Gastrocnemius medialis (tissue), 4 donors: ENCODE data around the gene PURA. TPM values are rescaled to one million over a fixed set of nuclear protein-coding genes. Genes with fewer than 3 reads are reported as not detected.

Experiments
- ATAC-seq, 2 donors: fragments of 150-250 bp; one replicate each; pipeline ENCODE4 v1.9.1; 2016
- DNase-seq, 2 donors: peaks; one replicate each; pipeline ENCODE4 v3.0.0-alpha.2; 2019
- H3K27ac ChIP-seq, 4 donors: fragments of 200-600 bp; sonication (generic); 1 replicate in 1 of 4; 2 replicates in 3 of 4; pipeline ENCODE4 v1.5.1; 2016 to 2018; ENCODE audit warnings: mild to moderate bottlenecking in 2 of 4, moderate library complexity in 1 of 4
- H3K27me3 ChIP-seq, 3 donors: fragments of 200-600 bp; sonication (generic) in 2 of 3; 1 replicate in 1 of 3; 2 replicates in 2 of 3; pipeline versions ENCODE4 v1.5.1 to v1.6.0; 2016 to 2019; ENCODE audit warnings: mild to moderate bottlenecking in 1 of 3, moderate library complexity in 1 of 3
- H3K36me3 ChIP-seq, 2 donors: fragments of 200-600 bp; sonication (generic) in 1 of 2; one replicate each; pipeline ENCODE4 v1.5.1; 2017 to 2018
- H3K4me1 ChIP-seq, 2 donors: fragments of 200-600 bp; sonication (generic) in 1 of 2; one replicate each; pipeline ENCODE4 v1.5.1; 2016 to 2017; ENCODE audit warnings: mild to moderate bottlenecking in 2 of 2
- H3K4me3 ChIP-seq, 4 donors: fragments of 200-600 bp; sonication (generic) in 3 of 4; 1 replicate in 1 of 4; 2 replicates in 3 of 4; pipeline ENCODE4 v1.5.1; 2016 to 2019; ENCODE audit warnings: mild to moderate bottlenecking in 2 of 4
- H3K9me3 ChIP-seq, 3 donors: fragments of 200-600 bp; sonication (generic) in 2 of 3; 1 replicate in 1 of 3; 2 replicates in 2 of 3; pipeline ENCODE4 v1.5.1; 2016 to 2019
- POLR2A ChIP-seq, 2 donors: fragments of 450-650 bp; IDR thresholded peaks; one replicate each; pipeline ENCODE4 v1.6.1; 2017; ENCODE audit warnings: antibody characterized with exemption in 2 of 2, mild to moderate bottlenecking in 2 of 2, moderate library complexity in 2 of 2
- in situ Hi-C, 4 donors: fragments of 200-750 bp; cut with MboI; loops; one replicate each; pipeline versions ENCODE4 v1.15.0 to v1.8.0; 2017; ENCODE audit warnings: low sequenced_read_pairs in 4 of 4
- intact Hi-C: fragments of 100-400 bp; cut with DNase I; formaldehyde crosslinking; loops from one replicate; pipeline ENCODE4 v1.15.1; 2023; ENCODE audit warnings: low total_unique reads
- total RNA-seq, 4 donors: library from RNA; depleted of rRNA; stranded (reverse); fragments of >200 nt; gene quantifications; one replicate each; pipeline versions ENCODE4 v1.1.0 to v1.2.3, GENCODE V29; 2016
- TF ChIP-seq, protein P1 (sequence below), 5 experiments: fragments of 450-650 bp in 3 of 5; fragments of 200-600 bp in 2 of 5; sonication (generic) in 2 of 5; IDR thresholded peaks in 4 of 5; conservative IDR thresholded peaks in 1 of 5; 1 replicate in 4 of 5; 2 replicates in 1 of 5; pipeline ENCODE4 v1.5.1; 2016 to 2019; ENCODE audit warnings: antibody characterized with exemption in 5 of 5, mild to moderate bottlenecking in 3 of 5, moderate library complexity in 3 of 5

PURA gene
- total RNA-seq, 4 donors from 2014 or later, result 13.6 to 20.6 (median 16.5) TPM

DNA sequence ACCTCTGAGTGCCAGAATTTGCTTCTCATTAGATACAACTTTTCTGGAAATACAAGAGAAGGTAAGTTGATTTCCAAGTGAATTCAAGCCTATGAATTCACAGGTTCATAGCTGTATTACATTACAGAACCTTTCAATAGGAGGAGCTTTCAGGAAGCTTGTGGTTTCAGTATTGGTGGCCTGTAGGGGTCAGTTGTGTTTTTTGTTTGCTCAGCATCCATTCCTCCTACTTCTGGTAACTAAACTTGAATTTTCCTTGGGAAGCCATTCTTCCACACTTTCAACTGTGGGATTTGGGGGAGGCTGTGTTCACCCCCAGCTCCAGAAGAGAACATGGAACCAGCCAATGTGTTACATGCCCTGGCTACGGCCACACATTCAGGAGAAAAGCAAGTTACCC lies 55.5 kb downstream of the PURA start:
- Histone ChIP-seq H3K4me1 (peaks cover 3% of the 10 kb centered on the region in 2 donors), H3K9me3 (no peaks in the 10 kb centered on the region), H3K27ac (no peak overlapping the region), H3K27me3 (no peaks in the 10 kb centered on the region), H3K36me3 (no peaks in the 10 kb centered on the region), H3K4me3 (no peak overlapping the region)
- in situ Hi-C loops, result loop anchor here in 2 of 4 donors (10.0 kb wide), 2 partner anchors 185 to 385 kb away; no protein-coding TSS in a partner anchor
- intact Hi-C loops, result no loop called here
- DNase-seq, result no peak
- TF ChIP-seq POLR2A (IDR thresholded peaks at IDR 0.05), result no peak
- TF ChIP-seq, protein P1, sequence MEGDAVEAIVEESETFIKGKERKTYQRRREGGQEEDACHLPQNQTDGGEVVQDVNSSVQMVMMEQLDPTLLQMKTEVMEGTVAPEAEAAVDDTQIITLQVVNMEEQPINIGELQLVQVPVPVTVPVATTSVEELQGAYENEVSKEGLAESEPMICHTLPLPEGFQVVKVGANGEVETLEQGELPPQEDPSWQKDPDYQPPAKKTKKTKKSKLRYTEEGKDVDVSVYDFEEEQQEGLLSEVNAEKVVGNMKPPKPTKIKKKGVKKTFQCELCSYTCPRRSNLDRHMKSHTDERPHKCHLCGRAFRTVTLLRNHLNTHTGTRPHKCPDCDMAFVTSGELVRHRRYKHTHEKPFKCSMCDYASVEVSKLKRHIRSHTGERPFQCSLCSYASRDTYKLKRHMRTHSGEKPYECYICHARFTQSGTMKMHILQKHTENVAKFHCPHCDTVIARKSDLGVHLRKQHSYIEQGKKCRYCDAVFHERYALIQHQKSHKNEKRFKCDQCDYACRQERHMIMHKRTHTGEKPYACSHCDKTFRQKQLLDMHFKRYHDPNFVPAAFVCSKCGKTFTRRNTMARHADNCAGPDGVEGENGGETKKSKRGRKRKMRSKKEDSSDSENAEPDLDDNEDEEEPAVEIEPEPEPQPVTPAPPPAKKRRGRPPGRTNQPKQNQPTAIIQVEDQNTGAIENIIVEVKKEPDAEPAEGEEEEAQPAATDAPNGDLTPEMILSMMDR (IDR thresholded peaks at IDR 0.05 in 4 of 5, conservative IDR thresholded peaks at IDR 0.05 in 1 of 5), result peak in 1 of 5 experiments; percentile 30
- ATAC-seq, result no peak

DNA sequence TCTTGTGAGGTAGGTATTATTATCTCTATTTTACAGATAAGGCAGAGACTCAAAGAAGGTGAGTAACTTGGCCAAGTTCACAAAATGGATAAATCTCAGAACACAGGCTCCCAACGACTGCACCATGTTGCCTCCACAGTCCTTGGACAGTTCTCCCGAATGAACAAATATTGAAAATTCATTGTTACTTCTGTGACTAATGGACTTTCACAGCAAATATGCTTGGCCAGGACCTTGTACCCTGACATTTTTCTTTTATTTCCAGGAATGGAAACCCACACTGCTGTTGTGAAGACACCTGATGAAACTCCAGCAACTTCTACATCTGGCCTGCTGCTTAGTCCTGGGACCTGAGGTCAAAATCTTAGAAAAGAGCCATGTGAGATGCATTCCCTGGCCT lies 58.6 kb downstream of the PURA start:
- peaks cover 16 to 17% of the 10 kb centered on the region in 2 donors for H3K4me1 ChIP-seq
- no peaks in the 10 kb centered on the region for H3K36me3 ChIP-seq
- no peaks in the 10 kb centered on the region for H3K9me3 ChIP-seq
- no peaks in the 10 kb centered on the region for H3K27me3 ChIP-seq
- ATAC-seq (no peak), DNase-seq (no peak)
- no peak overlapping the region for H3K27ac ChIP-seq
- TF ChIP-seq, protein P1 (IDR thresholded peaks at IDR 0.05 in 4 of 5, conservative IDR thresholded peaks at IDR 0.05 in 1 of 5), result no peak
- TF ChIP-seq POLR2A (IDR thresholded peaks at IDR 0.05), result no peak
- in situ Hi-C loops, result loop anchor here in 1 of 4 donors (5.0 kb wide), 1 partner anchor 180 kb away; no protein-coding TSS in a partner anchor
- intact Hi-C loops, result loop anchor here (10.0 kb wide), 2 partner anchors 492 to 538 kb away; partner anchors contain the start of gene WDR55
- H3K4me3 ChIP-seq, result no peak overlapping the region

DNA sequence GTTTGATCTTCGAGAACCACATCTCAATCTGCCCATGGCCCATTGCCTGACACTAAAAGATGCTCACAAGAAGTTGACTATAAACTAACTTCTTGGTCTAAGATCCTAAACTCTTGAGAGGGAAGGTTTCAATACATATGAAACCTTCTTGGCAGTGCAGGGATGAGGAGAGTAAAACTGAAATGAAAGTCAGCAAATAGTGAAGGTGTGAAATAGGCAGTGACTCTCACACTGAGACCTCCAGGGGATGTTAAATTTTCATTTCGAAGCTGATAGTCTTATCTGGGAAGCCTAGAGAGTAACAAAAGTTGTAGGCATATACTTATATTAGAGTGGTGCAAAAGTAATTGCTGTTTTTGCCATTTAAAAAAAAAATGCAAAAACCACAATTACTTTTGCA lies 60.1 kb downstream of the PURA start:
- Histone ChIP-seq H3K36me3 (no peaks in the 10 kb centered on the region), H3K27ac (peak overlapping the region; percentile 97 to 99 (median 98)), H3K4me1 (peaks cover 28 to 32% of the 10 kb centered on the region in 2 donors), H3K27me3 (no peaks in the 10 kb centered on the region), H3K4me3 (no peak overlapping the region), H3K9me3 (no peaks in the 10 kb centered on the region)
- in situ Hi-C loops, result loop anchor here in 1 of 4 donors (5.0 kb wide), 1 partner anchor 178 kb away; no protein-coding TSS in a partner anchor
- no peak for TF ChIP-seq POLR2A (IDR thresholded peaks at IDR 0.05)
- TF ChIP-seq, protein P1 (IDR thresholded peaks at IDR 0.05 in 4 of 5, conservative IDR thresholded peaks at IDR 0.05 in 1 of 5), result no peak
- intact Hi-C loops, result loop anchor here (2.0 to 10.0 kb wide), 4 partner anchors 65 to 539 kb away; partner anchors contain the start of genes HBEGF and WDR55
- no peak for ATAC-seq
- no peak for DNase-seq

DNA sequence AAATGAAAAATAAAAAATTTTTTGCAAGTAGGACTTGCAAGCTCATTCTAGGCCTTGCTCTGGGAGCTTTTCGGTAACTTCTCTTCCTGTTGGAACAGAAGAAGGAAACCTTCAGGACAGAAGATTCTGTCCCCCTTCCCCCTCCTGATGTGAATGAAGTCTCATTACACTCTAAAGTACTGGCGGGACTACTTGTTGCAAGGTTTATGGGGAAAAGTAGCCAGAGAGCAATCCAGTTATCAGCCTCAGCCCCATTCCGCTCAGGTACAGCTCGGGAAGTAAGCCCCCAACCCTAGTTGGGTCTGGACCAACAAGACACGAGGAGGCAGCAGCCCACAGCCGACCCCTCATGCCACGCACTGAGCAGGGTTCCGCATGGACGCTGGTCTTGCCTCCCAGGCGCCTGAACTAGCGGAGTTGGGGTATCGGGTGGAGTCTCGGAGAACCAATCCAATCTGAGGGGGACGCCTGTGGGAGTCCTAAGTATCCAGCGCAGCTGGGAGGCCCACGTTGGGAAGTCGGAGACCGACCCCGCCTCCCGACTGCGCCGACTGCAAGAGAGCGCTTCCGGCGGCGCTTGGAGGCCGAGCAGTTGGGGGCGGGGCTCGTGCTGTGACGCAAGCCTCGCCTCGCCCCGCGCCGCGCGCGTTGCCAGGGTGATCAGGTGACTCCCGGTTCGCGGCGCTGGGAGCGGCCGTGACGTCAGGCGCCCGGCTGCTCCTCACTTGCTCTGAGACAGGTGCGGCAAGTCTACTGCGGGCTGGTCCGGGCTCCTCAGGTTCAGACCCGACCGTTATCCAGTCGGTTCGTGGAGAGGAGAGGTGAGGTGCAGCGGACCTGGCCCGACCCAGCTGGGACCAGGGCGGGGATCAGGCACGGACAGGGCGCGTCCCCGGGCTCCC lies 60.8 kb downstream of the PURA start, which contains the start of gene CYSTM1:
Gene CYSTM1, plus strand, starts transcription at position 724 of the 902 bp plus-strand sequence. CDS start 19,278 bp downstream, outside the sequence.
- peak within 1 kb of the TSS; percentile 97 to 99 (median 98) for H3K27ac ChIP-seq
- peak; percentile 74 to 76 for ATAC-seq
- H3K4me1 ChIP-seq, result peaks cover 35 to 37% of the 10 kb centered on the region in 2 donors
- peak; percentile 94 to 97 for DNase-seq
- H3K4me3 ChIP-seq, result peak within 1 kb of the TSS; percentile 87 to 98 (median 88)
- H3K36me3 ChIP-seq, result no peaks in the 10 kb centered on the region
- intact Hi-C loops (loop anchor here (2.0 to 10.0 kb wide), 5 partner anchors 66 to 540 kb away; partner anchors contain the start of genes HBEGF and WDR55), in situ Hi-C loops (loop anchor here in 1 of 4 donors (5.0 kb wide), 1 partner anchor 178 kb away; no protein-coding TSS in a partner anchor)
- H3K27me3 ChIP-seq, result no peaks in the 10 kb centered on the region
- peak; percentile 98 to 99 for TF ChIP-seq POLR2A (IDR thresholded peaks at IDR 0.05)
- TF ChIP-seq, protein P1 (IDR thresholded peaks at IDR 0.05 in 4 of 5, conservative IDR thresholded peaks at IDR 0.05 in 1 of 5), result peak in 1 of 5 experiments; percentile 40
- no peaks in the 10 kb centered on the region for H3K9me3 ChIP-seq

Other genes starting within 250 kb of the PURA start
- 10 to 100 TPM; 10.3 to 28.8 (median 20.0) TPM for gene NRG2, start 70.8 kb upstream of the PURA start, total RNA-seq
- gene IGIP, start 11.8 kb downstream of the PURA start, total RNA-seq, result 10 to 100 TPM in 1 of 4 donors, 1 to 10 TPM in 3; 6.7 to 13.1 (median 8.2) TPM
- 100 to 1,000 TPM; 304 to 593 (median 336) TPM for gene CYSTM1, start 61.1 kb downstream of the PURA start, total RNA-seq
- 10 to 100 TPM; 47.9 to 81.0 (median 77.9) TPM for gene PFDN1, start 189.0 kb downstream of the PURA start, total RNA-seq
- gene HBEGF, start 232.5 kb downstream of the PURA start, total RNA-seq, result 10 to 100 TPM in 3 of 4 donors, 1 to 10 TPM in 1; 5.3 to 22.2 (median 17.6) TPM
- not detected for gene SLC4A9, start 246.1 kb downstream of the PURA start, total RNA-seq